ENCODE data around the gene ABAT.

The ABAT gene

GRCh38 chr16:8673611-8674412 is 605 bp upstream of the ABAT start:
- no peak for DNase-seq (ENCODE audit: low read depth)
- TF ChIP-seq CTCF (IDR thresholded peaks at IDR 0.05; ENCODE audit: low read depth, low read length, missing control alignments) = no peak
- H3K4me3 ChIP-seq (ENCODE audit: low read depth, low read length) = peak overlapping the region; percentile 79

GRCh38 chr16:8675183-8676159 is 1.1 kb downstream of the ABAT start:
- H3K4me3 ChIP-seq (ENCODE audit: low read depth, low read length) = peak overlapping the region; percentile 79
- no peak for TF ChIP-seq CTCF (IDR thresholded peaks at IDR 0.05; ENCODE audit: low read depth, low read length, missing control alignments)
- no peak for DNase-seq (ENCODE audit: low read depth)

- DNase-seq (ENCODE audit: low read depth) = no peak
- no peak overlapping the region for H3K4me3 ChIP-seq (ENCODE audit: low read depth, low read length)
- no peak for TF ChIP-seq CTCF (IDR thresholded peaks at IDR 0.05; ENCODE audit: low read depth, low read length, missing control alignments)
These were observed 1.7 kb downstream of the ABAT start for GRCh38 chr16:8676160-8676547.

- no peak for TF ChIP-seq CTCF (IDR thresholded peaks at IDR 0.05; ENCODE audit: low read depth, low read length, missing control alignments)
- no peak overlapping the region for H3K4me3 ChIP-seq (ENCODE audit: low read depth, low read length)
These were observed 2.4 kb downstream of the ABAT start for GRCh38 chr16:8676737-8677375.

GRCh38 chr16:8677481-8677880 is 3.1 kb downstream of the ABAT start:
- H3K4me3 ChIP-seq (ENCODE audit: low read depth, low read length) = no peak overlapping the region
- no peak for TF ChIP-seq CTCF (IDR thresholded peaks at IDR 0.05; ENCODE audit: low read depth, low read length, missing control alignments)
- DNase-seq (ENCODE audit: low read depth) = no peak

More at GRCh38 chr16:8676737-8677375, 2.4 kb downstream of the ABAT start:
- DNase-seq (ENCODE audit: low read depth) = no peak

- no peak for DNase-seq (ENCODE audit: low read depth)
- no peak overlapping the region for H3K4me3 ChIP-seq (ENCODE audit: low read depth, low read length)
- no peak for TF ChIP-seq CTCF (IDR thresholded peaks at IDR 0.05; ENCODE audit: low read depth, low read length, missing control alignments)
These were observed 3.9 kb downstream of the ABAT start for GRCh38 chr16:8678068-8678927.
